ENCODE results near the gene DLGAP1. TPM values are rescaled to one million over a fixed set of nuclear protein-coding genes. Genes with fewer than 3 reads are reported as not detected.
"Not testable (repeated sequence)": the region's sequence is repeated elsewhere in the genome, so short reads cannot be mapped to it uniquely, and the experiment has no call there.

DLGAP1 gene
- total and polyA plus RNA-seq, 5 donors, result 0.11 to 0.31 (median 0.20) TPM; not detected in 1

- H3K9me3 ChIP-seq (ENCODE audit: control insufficient read depth, low read length), result no peaks in the 10 kb centered on the region
- no peaks in the 10 kb centered on the region for H3K4me1 ChIP-seq (ENCODE audit: control insufficient read depth, insufficient read depth, low read length)
- DNase-seq, result no peak
- intact Hi-C loops (cut with DNase I), result no loop called here
- no peaks in the 10 kb centered on the region for H3K27me3 ChIP-seq (ENCODE audit: control insufficient read depth, insufficient read depth)
- no peak for ATAC-seq
- H3K4me3 ChIP-seq (ENCODE audit: low read length), result no peak overlapping the region
- no peak overlapping the region for H3K27ac ChIP-seq (ENCODE audit: low read length)
- WGBS, result 66% methylated on average over 2 of the region's 2 CpGs
Measured at GRCh38 chr18:4292696-4293095, 162.4 kb downstream of the DLGAP1 start.

- H3K27me3 ChIP-seq (ENCODE audit: control insufficient read depth, insufficient read depth); H3K4me3 ChIP-seq (ENCODE audit: low read length); H3K4me1 ChIP-seq (ENCODE audit: control insufficient read depth, insufficient read depth, low read length); ATAC-seq; H3K9me3 ChIP-seq (ENCODE audit: control insufficient read depth, low read length); intact Hi-C loops (cut with DNase I); DNase-seq; H3K27ac ChIP-seq (ENCODE audit: low read length): not testable (repeated sequence)
- WGBS, result 82% methylated on average over 3 of the region's 3 CpGs
Measured at GRCh38 chr18:4287340-4287739, 167.8 kb downstream of the DLGAP1 start.

- Histone ChIP-seq H3K9me3 (ENCODE audit: control insufficient read depth, low read length) (no peaks in the 10 kb centered on the region), H3K4me3 (ENCODE audit: low read length) (no peak overlapping the region), H3K4me1 (ENCODE audit: control insufficient read depth, insufficient read depth, low read length) (no peaks in the 10 kb centered on the region), H3K27ac (ENCODE audit: low read length) (no peak overlapping the region), H3K27me3 (ENCODE audit: control insufficient read depth, insufficient read depth) (no peaks in the 10 kb centered on the region)
- ATAC-seq, result no peak
- no peak for DNase-seq
- 47% methylated on average over 5 of the region's 5 CpGs for WGBS
- intact Hi-C loops (cut with DNase I), result no loop called here
Measured at GRCh38 chr18:4286256-4286655, 168.9 kb downstream of the DLGAP1 start.

- H3K27ac ChIP-seq (ENCODE audit: low read length), result no peak overlapping the region
- ATAC-seq (no peak), DNase-seq (no peak)
- H3K27me3 ChIP-seq (ENCODE audit: control insufficient read depth, insufficient read depth), result no peaks in the 10 kb centered on the region
- intact Hi-C loops (cut with DNase I), result no loop called here
- H3K4me1 ChIP-seq (ENCODE audit: control insufficient read depth, insufficient read depth, low read length), result no peaks in the 10 kb centered on the region
- no peak overlapping the region for H3K4me3 ChIP-seq (ENCODE audit: low read length)
- H3K9me3 ChIP-seq (ENCODE audit: control insufficient read depth, low read length), result no peaks in the 10 kb centered on the region
- WGBS, result 52% methylated on average over 3 of the region's 3 CpGs
Measured at GRCh38 chr18:4285525-4285924, 169.6 kb downstream of the DLGAP1 start.

- H3K4me1 ChIP-seq (ENCODE audit: control insufficient read depth, insufficient read depth, low read length), result no peaks in the 10 kb centered on the region
- no peak overlapping the region for H3K27ac ChIP-seq (ENCODE audit: low read length)
- no peak for DNase-seq
- 64% methylated on average over 2 of the region's 2 CpGs for WGBS
- H3K27me3 ChIP-seq (ENCODE audit: control insufficient read depth, insufficient read depth), result no peaks in the 10 kb centered on the region
- H3K4me3 ChIP-seq (ENCODE audit: low read length), result no peak overlapping the region
- no peaks in the 10 kb centered on the region for H3K9me3 ChIP-seq (ENCODE audit: control insufficient read depth, low read length)
- intact Hi-C loops (cut with DNase I), result no loop called here
- no peak for ATAC-seq
Measured at GRCh38 chr18:4284528-4284927, 170.6 kb downstream of the DLGAP1 start.

GRCh38 chr18:4283746-4284291, 171.3 kb downstream of the DLGAP1 start:
- Histone ChIP-seq H3K9me3 (ENCODE audit: control insufficient read depth, low read length) (no peaks in the 10 kb centered on the region), H3K4me3 (ENCODE audit: low read length) (no peak overlapping the region), H3K4me1 (ENCODE audit: control insufficient read depth, insufficient read depth, low read length) (no peaks in the 10 kb centered on the region), H3K27me3 (ENCODE audit: control insufficient read depth, insufficient read depth) (no peaks in the 10 kb centered on the region), H3K27ac (ENCODE audit: low read length) (no peak overlapping the region)
- 64% methylated on average over 4 of the region's 4 CpGs for WGBS
- intact Hi-C loops (cut with DNase I), result no loop called here
- ATAC-seq, result no peak
- DNase-seq, result no peak

- DNase-seq (no peak), ATAC-seq (no peak)
- no peaks in the 10 kb centered on the region for H3K4me1 ChIP-seq (ENCODE audit: control insufficient read depth, insufficient read depth, low read length)
- no peak overlapping the region for H3K27ac ChIP-seq (ENCODE audit: low read length)
- 57% methylated on average over 3 of the region's 3 CpGs for WGBS
- H3K9me3 ChIP-seq (ENCODE audit: control insufficient read depth, low read length), result no peaks in the 10 kb centered on the region
- intact Hi-C loops (cut with DNase I), result no loop called here
- no peaks in the 10 kb centered on the region for H3K27me3 ChIP-seq (ENCODE audit: control insufficient read depth, insufficient read depth)
- no peak overlapping the region for H3K4me3 ChIP-seq (ENCODE audit: low read length)
Measured at GRCh38 chr18:4282954-4283353, 172.2 kb downstream of the DLGAP1 start.

- H3K27me3 ChIP-seq (ENCODE audit: control insufficient read depth, insufficient read depth), result no peaks in the 10 kb centered on the region
- H3K27ac ChIP-seq (ENCODE audit: low read length), result no peak overlapping the region
- no peak overlapping the region for H3K4me3 ChIP-seq (ENCODE audit: low read length)
- H3K4me1 ChIP-seq (ENCODE audit: control insufficient read depth, insufficient read depth, low read length), result no peaks in the 10 kb centered on the region
- ATAC-seq (no peak), DNase-seq (no peak)
- WGBS, result 75% methylated on average over 5 of the region's 5 CpGs
- intact Hi-C loops (cut with DNase I), result no loop called here
- H3K9me3 ChIP-seq (ENCODE audit: control insufficient read depth, low read length), result no peaks in the 10 kb centered on the region
Measured at GRCh38 chr18:4276953-4277585, 178.0 kb downstream of the DLGAP1 start.

GRCh38 chr18:4271952-4272351, 183.2 kb downstream of the DLGAP1 start:
- no peaks in the 10 kb centered on the region for H3K9me3 ChIP-seq (ENCODE audit: control insufficient read depth, low read length)
- no peaks in the 10 kb centered on the region for H3K4me1 ChIP-seq (ENCODE audit: control insufficient read depth, insufficient read depth, low read length)
- no peak overlapping the region for H3K27ac ChIP-seq (ENCODE audit: low read length)
- intact Hi-C loops (cut with DNase I), result no loop called here
- DNase-seq (no peak), ATAC-seq (no peak)
- 92% methylated on average over 2 of the region's 2 CpGs for WGBS
- no peak overlapping the region for H3K4me3 ChIP-seq (ENCODE audit: low read length)
- no peaks in the 10 kb centered on the region for H3K27me3 ChIP-seq (ENCODE audit: control insufficient read depth, insufficient read depth)

GRCh38 chr18:4270988-4271387, 184.1 kb downstream of the DLGAP1 start:
- DNase-seq, result no peak
- no peaks in the 10 kb centered on the region for H3K27me3 ChIP-seq (ENCODE audit: control insufficient read depth, insufficient read depth)
- 78% methylated on average over 2 of the region's 2 CpGs for WGBS
- intact Hi-C loops (cut with DNase I), result no loop called here
- no peak overlapping the region for H3K27ac ChIP-seq (ENCODE audit: low read length)
- ATAC-seq, result no peak
- H3K9me3 ChIP-seq (ENCODE audit: control insufficient read depth, low read length), result no peaks in the 10 kb centered on the region
- H3K4me3 ChIP-seq (ENCODE audit: low read length), result no peak overlapping the region
- no peaks in the 10 kb centered on the region for H3K4me1 ChIP-seq (ENCODE audit: control insufficient read depth, insufficient read depth, low read length)

GRCh38 chr18:4270016-4270415, 185.1 kb downstream of the DLGAP1 start:
- ATAC-seq (no peak), DNase-seq (no peak)
- no peak overlapping the region for H3K4me3 ChIP-seq (ENCODE audit: low read length)
- intact Hi-C loops (cut with DNase I), result no loop called here
- H3K27me3 ChIP-seq (ENCODE audit: control insufficient read depth, insufficient read depth), result no peaks in the 10 kb centered on the region
- WGBS, result 82% methylated on average over 3 of the region's 3 CpGs
- no peaks in the 10 kb centered on the region for H3K4me1 ChIP-seq (ENCODE audit: control insufficient read depth, insufficient read depth, low read length)
- H3K27ac ChIP-seq (ENCODE audit: low read length), result no peak overlapping the region
- H3K9me3 ChIP-seq (ENCODE audit: control insufficient read depth, low read length), result no peaks in the 10 kb centered on the region

- ATAC-seq, result no peak
- Histone ChIP-seq H3K4me1 (ENCODE audit: control insufficient read depth, insufficient read depth, low read length) (no peaks in the 10 kb centered on the region), H3K27ac (ENCODE audit: low read length) (no peak overlapping the region), H3K4me3 (ENCODE audit: low read length) (no peak overlapping the region), H3K27me3 (ENCODE audit: control insufficient read depth, insufficient read depth) (no peaks in the 10 kb centered on the region), H3K9me3 (ENCODE audit: control insufficient read depth, low read length) (no peaks in the 10 kb centered on the region)
- WGBS, result 76% methylated on average over 5 of the region's 5 CpGs
- intact Hi-C loops (cut with DNase I), result no loop called here
- DNase-seq, result no peak
Measured at GRCh38 chr18:4267641-4268040, 187.5 kb downstream of the DLGAP1 start.
